ENCODE data around the gene CGB2.

DNA sequence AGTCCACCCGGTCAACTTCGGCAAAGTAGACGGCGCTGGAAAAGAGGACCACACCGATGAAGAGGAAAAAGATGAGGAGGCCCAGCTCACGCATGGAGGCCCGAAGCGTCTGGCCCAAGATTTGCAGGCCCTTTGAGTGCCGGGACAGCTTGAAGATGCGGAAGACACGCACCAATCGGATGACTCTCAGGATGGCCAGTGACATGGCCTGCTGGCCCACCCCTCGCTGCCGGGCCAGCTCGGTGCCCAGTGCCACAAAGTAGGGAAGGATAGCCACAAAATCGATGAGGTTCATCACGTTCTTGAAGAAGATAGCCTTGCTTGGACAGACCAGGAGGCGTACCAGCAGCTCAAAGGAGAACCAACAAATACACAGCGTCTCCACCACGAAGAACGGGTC is 38.7 kb downstream of the CGB2 start:
- TF ChIP-seq, protein P1, sequence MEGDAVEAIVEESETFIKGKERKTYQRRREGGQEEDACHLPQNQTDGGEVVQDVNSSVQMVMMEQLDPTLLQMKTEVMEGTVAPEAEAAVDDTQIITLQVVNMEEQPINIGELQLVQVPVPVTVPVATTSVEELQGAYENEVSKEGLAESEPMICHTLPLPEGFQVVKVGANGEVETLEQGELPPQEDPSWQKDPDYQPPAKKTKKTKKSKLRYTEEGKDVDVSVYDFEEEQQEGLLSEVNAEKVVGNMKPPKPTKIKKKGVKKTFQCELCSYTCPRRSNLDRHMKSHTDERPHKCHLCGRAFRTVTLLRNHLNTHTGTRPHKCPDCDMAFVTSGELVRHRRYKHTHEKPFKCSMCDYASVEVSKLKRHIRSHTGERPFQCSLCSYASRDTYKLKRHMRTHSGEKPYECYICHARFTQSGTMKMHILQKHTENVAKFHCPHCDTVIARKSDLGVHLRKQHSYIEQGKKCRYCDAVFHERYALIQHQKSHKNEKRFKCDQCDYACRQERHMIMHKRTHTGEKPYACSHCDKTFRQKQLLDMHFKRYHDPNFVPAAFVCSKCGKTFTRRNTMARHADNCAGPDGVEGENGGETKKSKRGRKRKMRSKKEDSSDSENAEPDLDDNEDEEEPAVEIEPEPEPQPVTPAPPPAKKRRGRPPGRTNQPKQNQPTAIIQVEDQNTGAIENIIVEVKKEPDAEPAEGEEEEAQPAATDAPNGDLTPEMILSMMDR (conservative IDR thresholded peaks at IDR 0.05 in 1 of 2, IDR thresholded peaks at IDR 0.05 in 1 of 2; ENCODE audit: extremely low read depth in 1 of 2, insufficient read depth in 1 of 2, low read depth in 1 of 2, low read length in 2 of 2) = no peak
- no peak for TF ChIP-seq EZH2 (IDR thresholded peaks at IDR 0.05; ENCODE audit: borderline replicate concordance, low read length)
